ENCODE data around the gene ZRANB3. TPM values are rescaled to one million over a fixed set of nuclear protein-coding genes. Genes with fewer than 3 reads are reported as not detected.

ZRANB3 gene
- total RNA-seq, 2 experiments from 2014 or later = 21.4 to 21.5 TPM

GRCh38 chr2:135557530-135557929, 26.5 kb upstream of the ZRANB3 start:
- H3K36me3 Mint-ChIP-seq (ENCODE audit: low read depth) = peaks cover 4% of the 10 kb centered on the region
- ChIA-PET POLR2A (no interaction called here), CTCF (interaction anchor here (1.5 kb wide), 1 partner anchor 21 kb away, joined by 3 read pairs; no protein-coding TSS in a partner anchor)
- H3K27me3 Mint-ChIP-seq = no peaks in the 10 kb centered on the region
- no peak overlapping the region for H3K27ac Mint-ChIP-seq
- intact Hi-C loops (cut with micrococcal nuclease) = no loop called here
- no peak overlapping the region for H3K4me3 Mint-ChIP-seq
- TF ChIP-seq CTCF (IDR thresholded peaks at IDR 0.05) = no peak
- no peaks in the 10 kb centered on the region for H3K9me3 Mint-ChIP-seq
- ATAC-seq (no peak), DNase-seq (no peak)
- H3K4me1 Mint-ChIP-seq (ENCODE audit: low read depth) = peaks cover 9% of the 10 kb centered on the region

GRCh38 chr2:135555311-135555710, 24.3 kb upstream of the ZRANB3 start:
- Mint-ChIP-seq H3K4me3 (no peak overlapping the region), H3K27me3 (no peaks in the 10 kb centered on the region), H3K27ac (no peak overlapping the region), H3K4me1 (ENCODE audit: low read depth) (peaks cover 12% of the 10 kb centered on the region), H3K9me3 (no peaks in the 10 kb centered on the region), H3K36me3 (ENCODE audit: low read depth) (peaks cover 4% of the 10 kb centered on the region)
- no peak for ATAC-seq
- POLR2A ChIA-PET = no interaction called here
- DNase-seq = no peak
- CTCF ChIA-PET = no interaction called here
- intact Hi-C loops (cut with micrococcal nuclease) = no loop called here
- TF ChIP-seq CTCF (IDR thresholded peaks at IDR 0.05) = no peak

- Mint-ChIP-seq H3K4me3 (no peak overlapping the region), H3K4me1 (ENCODE audit: low read depth) (peaks cover 16% of the 10 kb centered on the region), H3K27ac (no peak overlapping the region), H3K36me3 (ENCODE audit: low read depth) (peaks cover 6% of the 10 kb centered on the region), H3K9me3 (no peaks in the 10 kb centered on the region), H3K27me3 (no peaks in the 10 kb centered on the region)
- POLR2A ChIA-PET = interaction anchor here (1.1 kb wide), 1 partner anchor 22 kb away, joined by 3 read pairs; the partner anchor contains the start of genes R3HDM1 and ZRANB3
- intact Hi-C loops (cut with micrococcal nuclease) = no loop called here
- CTCF ChIA-PET = no interaction called here
- ATAC-seq (no peak), DNase-seq (no peak)
- no peak for TF ChIP-seq CTCF (IDR thresholded peaks at IDR 0.05)
Measured at GRCh38 chr2:135552887-135553286, 21.9 kb upstream of the ZRANB3 start.

GRCh38 chr2:135551356-135551755, 20.3 kb upstream of the ZRANB3 start:
- H3K27ac Mint-ChIP-seq = no peak overlapping the region
- TF ChIP-seq CTCF (IDR thresholded peaks at IDR 0.05) = no peak
- peaks cover 15% of the 10 kb centered on the region for H3K4me1 Mint-ChIP-seq (ENCODE audit: low read depth)
- ATAC-seq (no peak), DNase-seq (no peak)
- no peak overlapping the region for H3K4me3 Mint-ChIP-seq
- CTCF ChIA-PET = no interaction called here
- H3K36me3 Mint-ChIP-seq (ENCODE audit: low read depth) = peaks cover 9% of the 10 kb centered on the region
- no peaks in the 10 kb centered on the region for H3K9me3 Mint-ChIP-seq
- no peaks in the 10 kb centered on the region for H3K27me3 Mint-ChIP-seq
- POLR2A ChIA-PET = no interaction called here
- intact Hi-C loops (cut with micrococcal nuclease) = no loop called here

- Mint-ChIP-seq H3K9me3 (no peaks in the 10 kb centered on the region), H3K4me3 (no peak overlapping the region), H3K4me1 (ENCODE audit: low read depth) (peaks cover 25% of the 10 kb centered on the region), H3K27ac (no peak overlapping the region), H3K36me3 (ENCODE audit: low read depth) (peaks cover 10% of the 10 kb centered on the region), H3K27me3 (no peaks in the 10 kb centered on the region)
- ChIA-PET CTCF (no interaction called here), POLR2A (no interaction called here)
- no peak for ATAC-seq
- TF ChIP-seq CTCF (IDR thresholded peaks at IDR 0.05) = no peak
- no peak for DNase-seq
- intact Hi-C loops (cut with micrococcal nuclease) = no loop called here
Measured at GRCh38 chr2:135547311-135547710, 16.3 kb upstream of the ZRANB3 start.
